ENCODE measurements around the gene ALG3. TPM values are rescaled to one million over a fixed set of nuclear protein-coding genes. Genes with fewer than 3 reads are reported as not detected.

Gene ALG3
- total and polyA plus RNA-seq, 9 of the 15 experiments (the other 6 are each of a cell fraction or from before 2014, with no cell fraction given), result 37.5 to 107 (median 80.1) TPM

DNA sequence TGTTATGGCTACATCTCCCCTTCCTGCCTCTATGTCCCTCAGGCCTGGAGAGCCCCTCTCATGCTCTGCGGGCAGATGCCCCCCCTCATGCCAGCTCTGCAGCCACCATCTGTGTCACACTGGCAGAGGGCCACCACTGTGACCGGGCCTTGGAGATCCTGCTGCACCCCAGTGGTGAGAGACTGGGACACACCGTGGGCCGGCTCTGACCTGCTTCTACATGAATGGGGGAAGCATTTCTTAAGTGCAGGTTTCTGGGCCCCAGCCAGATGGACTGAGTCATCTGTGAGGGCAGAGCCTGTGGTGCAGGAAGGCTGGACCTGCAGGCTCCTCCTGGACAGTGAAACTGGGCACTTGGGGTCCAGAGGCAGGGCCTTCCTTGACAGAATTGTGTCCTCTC, 14.5 kb downstream of the ALG3 start:
- Histone ChIP-seq H2AFZ (ENCODE audit: low read depth, low read length) (no peak overlapping the region), H3K27me3 (ENCODE audit: control insufficient read depth in 2 of 2, insufficient read depth in 2 of 2, low read length in 2 of 2) (peaks cover 32 to 63% of the 10 kb centered on the region in 2 experiments), H3K9me3 (replicated peaks; ENCODE audit: control insufficient read depth, insufficient read depth, low read depth, low read length) (no peaks in the 10 kb centered on the region), H3K36me3 (ENCODE audit: control insufficient read depth, insufficient read depth, low read length) (no peaks in the 10 kb centered on the region), H3K79me2 (ENCODE audit: control insufficient read depth, insufficient read depth, low read length) (no peaks in the 10 kb centered on the region), H3K9ac (ENCODE audit: insufficient read depth in 1 of 2, low read depth in 2 of 2, low read length in 2 of 2) (peak overlapping the region in 1 of 2 experiments; percentile 6; a peak in 1 of 4 replicates), H3K4me1 (replicated peaks in 1 of 2; ENCODE audit: control insufficient read depth in 2 of 2, insufficient read depth in 2 of 2, low read length in 2 of 2) (peaks cover 0 to 39% of the 10 kb centered on the region in 2 experiments; a peak in 3 of 5 replicates), H3K27ac (ENCODE audit: extremely low read depth, low read depth, low read length) (no peak overlapping the region), H3K4me3 (no peak overlapping the region), H3K4me2 (ENCODE audit: insufficient read depth, low read length) (no peak overlapping the region), H3K9me1 (ENCODE audit: control insufficient read depth, insufficient read depth, low read length) (no peaks in the 10 kb centered on the region), H4K20me1 (replicated peaks; ENCODE audit: control insufficient read depth, insufficient read depth, low read length) (0 out of 2 replicates have a peak, but pooled peaks cover 5% of the 10 kb centered on the region)
- intact Hi-C loops (cut with micrococcal nuclease) (no loop called here), in situ Hi-C loops (cut with MboI) (no loop called here)
- 0% methylated on average over 3 of the region's 4 CpGs for WGBS (ENCODE audit: insufficient coverage, low coverage, missing lambda C conversion rate)
- POLR2A ChIA-PET, result interaction anchor here (0.6 kb wide), 2 partner anchors 82 to 980 kb away, joined by 3 to 4 read pairs; no protein-coding TSS in a partner anchor
- DNase-seq (ENCODE audit: extremely low read depth in 1 of 4, low spot score in 3 of 4) (peak; percentile 43 to 68 (median 54)), ATAC-seq (peak; percentile 77), FAIRE-seq (no peak)
- CTCF ChIA-PET (ENCODE audit: low intra/inter-chr PET ratio), result no interaction called here
- BruUV-seq (replicated peaks), result no TSS peak
- TF ChIP-seq TFAP4 (CRISPR knock-in tag; IDR thresholded peaks at IDR 0.05; ENCODE audit: borderline replicate concordance) (peak; percentile 16; the same call in 1 of the 2 replicates), REST (IDR thresholded peaks at IDR 0.05; ENCODE audit: borderline replicate concordance) (peak; percentile 71), REST (CRISPR knock-in tag; IDR thresholded peaks at IDR 0.05; ENCODE audit: low read depth) (0 out of 2 replicates have a peak, but pooled peaks have one; percentile 30), NFIC (IDR thresholded peaks at IDR 0.05) (peak; percentile 91), ZNF696 (CRISPR knock-in tag; conservative IDR thresholded peaks at IDR 0.05) (no peak), ZNF12 (CRISPR knock-in tag; IDR thresholded peaks at IDR 0.05) (no peak), JUND (IDR thresholded peaks at IDR 0.05; ENCODE audit: borderline replicate concordance, low read depth, low read length) (peak; percentile 85), JUND (tag; IDR thresholded peaks at IDR 0.05; ENCODE audit: borderline replicate concordance, low read depth, low read length) (peak; percentile 80; the same call in 1 of the 3 replicates), RAD21 (CRISPR knock-in tag; conservative IDR thresholded peaks at IDR 0.05 in 1 of 2, IDR thresholded peaks at IDR 0.05 in 1 of 2) (peak in 1 of 2 experiments; percentile 23; a peak in 1 of 4 replicates), GATAD2B (IDR thresholded peaks at IDR 0.05; ENCODE audit: borderline replicate concordance) (no peak), FOSL1 (tag; conservative IDR thresholded peaks at IDR 0.05) (peak; percentile 83)
- TF ChIP-seq, protein P1, sequence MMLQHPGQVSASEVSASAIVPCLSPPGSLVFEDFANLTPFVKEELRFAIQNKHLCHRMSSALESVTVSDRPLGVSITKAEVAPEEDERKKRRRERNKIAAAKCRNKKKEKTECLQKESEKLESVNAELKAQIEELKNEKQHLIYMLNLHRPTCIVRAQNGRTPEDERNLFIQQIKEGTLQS (IDR thresholded peaks at IDR 0.05), result peak; percentile 56; the same call in 1 of the 2 replicates
- TF ChIP-seq, protein P1 (CRISPR knock-in tag; conservative IDR thresholded peaks at IDR 0.05), result no peak

All from K562 (cell line).